GM20431 (cell line): Measurements from ENCODE around the gene CAPN3.

ENCODE experiments used
- in situ Hi-C: fragments of 300-500 bp; cut with MseI, MboI; formaldehyde crosslinking; loops from one replicate; pipeline ENCODE4 v1.15.0; 2020; ENCODE audit warnings: low sequenced_read_pairs; ENCODE audit not compliant: unreplicated experiment

Gene CAPN3

GRCh38 chr15:42385980-42386700, 26.8 kb downstream of the CAPN3 start:
- in situ Hi-C loops, result no loop called here

GRCh38 chr15:42387603-42388002, 28.3 kb downstream of the CAPN3 start:
- in situ Hi-C loops, result no loop called here

GRCh38 chr15:42392309-42393024, 33.2 kb downstream of the CAPN3 start:
- in situ Hi-C loops, result no loop called here

- in situ Hi-C loops, result no loop called here
Measured at GRCh38 chr15:42394106-42394505, 34.8 kb downstream of the CAPN3 start.

GRCh38 chr15:42395838-42396237, 36.5 kb downstream of the CAPN3 start:
- in situ Hi-C loops, result no loop called here

GRCh38 chr15:42401544-42402454, 42.5 kb downstream of the CAPN3 start:
- in situ Hi-C loops, result no loop called here

- in situ Hi-C loops, result no loop called here
Measured at GRCh38 chr15:42402455-42403205, 43.3 kb downstream of the CAPN3 start.

- in situ Hi-C loops, result no loop called here
Measured at GRCh38 chr15:42403389-42403788, 44.1 kb downstream of the CAPN3 start.

GRCh38 chr15:42404461-42405235, 45.3 kb downstream of the CAPN3 start:
- in situ Hi-C loops, result no loop called here

- in situ Hi-C loops, result no loop called here
Measured at GRCh38 chr15:42405863-42406482, 46.7 kb downstream of the CAPN3 start.

- in situ Hi-C loops, result no loop called here
Measured at GRCh38 chr15:42408178-42408577, 48.9 kb downstream of the CAPN3 start.

- in situ Hi-C loops, result no loop called here
Measured at GRCh38 chr15:42409011-42409410, 49.7 kb downstream of the CAPN3 start.

- in situ Hi-C loops, result no loop called here
Measured at GRCh38 chr15:42411884-42412283, 52.6 kb downstream of the CAPN3 start.

GRCh38 chr15:42413920-42414319, 54.6 kb downstream of the CAPN3 start:
- in situ Hi-C loops, result no loop called here

GRCh38 chr15:42419369-42419768, 60.1 kb downstream of the CAPN3 start:
- in situ Hi-C loops, result no loop called here

- in situ Hi-C loops, result no loop called here
Measured at GRCh38 chr15:42421376-42421775, 62.1 kb downstream of the CAPN3 start.

GRCh38 chr15:42427429-42428223, 68.3 kb downstream of the CAPN3 start:
- in situ Hi-C loops, result no loop called here

GRCh38 chr15:42444415-42445063, 85.2 kb downstream of the CAPN3 start:
- in situ Hi-C loops, result no loop called here
